Stimulated activated CD8-positive, alpha-beta memory T cell treated with anti-CD3 and anti-CD28 coated beads, Interleukin-7, amount 100 ng/mL, for 24 hours (primary cell): ENCODE data around the gene ALDH3B2.
"Not testable (repeated sequence)": the region's sequence is repeated elsewhere in the genome, so short reads cannot be mapped to it uniquely, and the experiment has no call there.

ENCODE experiments used
- DNase-seq: peaks from one replicate; pipeline ENCODE4 v3.0.0-alpha.2; 2020; ENCODE audit warnings: low read depth

ALDH3B2 gene

GRCh38 chr11:67629386-67630227, 44.8 kb downstream of the ALDH3B2 start, which contains the start of gene NUDT8:
Gene NUDT8, minus strand, starts transcription at chr11:67629937. Its CDS starts 26 bp downstream, at chr11:67629911.
- peak; percentile 77 for DNase-seq

- no peak for DNase-seq
Measured at GRCh38 chr11:67628710-67629385, 45.6 kb downstream of the ALDH3B2 start.

- no peak for DNase-seq
Measured at GRCh38 chr11:67627812-67628624, 46.4 kb downstream of the ALDH3B2 start.

GRCh38 chr11:67627441-67627811, 47.0 kb downstream of the ALDH3B2 start:
- no peak for DNase-seq

GRCh38 chr11:67626970-67627369, 47.5 kb downstream of the ALDH3B2 start:
- no peak for DNase-seq

GRCh38 chr11:67626131-67626833, 48.1 kb downstream of the ALDH3B2 start:
- not testable (repeated sequence) for DNase-seq

GRCh38 chr11:67623795-67624194, 50.6 kb downstream of the ALDH3B2 start:
- DNase-seq, result not testable (repeated sequence)

- DNase-seq, result not testable (repeated sequence)
Measured at GRCh38 chr11:67622905-67623304, 51.5 kb downstream of the ALDH3B2 start.

GRCh38 chr11:67621928-67622327, 52.5 kb downstream of the ALDH3B2 start:
- not testable (repeated sequence) for DNase-seq

GRCh38 chr11:67620621-67621020, 53.8 kb downstream of the ALDH3B2 start:
- DNase-seq, result not testable (repeated sequence)

GRCh38 chr11:67619683-67620618, 54.5 kb downstream of the ALDH3B2 start:
- DNase-seq, result not testable (repeated sequence)

GRCh38 chr11:67618901-67619659, 55.3 kb downstream of the ALDH3B2 start:
- DNase-seq, result not testable (repeated sequence)

- DNase-seq, result no peak
Measured at GRCh38 chr11:67617243-67617953, 57.0 kb downstream of the ALDH3B2 start.

GRCh38 chr11:67616431-67617242, 57.8 kb downstream of the ALDH3B2 start:
- no peak for DNase-seq

- no peak for DNase-seq
Measured at GRCh38 chr11:67615728-67616430, 58.5 kb downstream of the ALDH3B2 start.

GRCh38 chr11:67614730-67615714, 59.4 kb downstream of the ALDH3B2 start:
- no peak for DNase-seq
